Measurements from ENCODE around the gene MORC2.

The MORC2 gene

DNA sequence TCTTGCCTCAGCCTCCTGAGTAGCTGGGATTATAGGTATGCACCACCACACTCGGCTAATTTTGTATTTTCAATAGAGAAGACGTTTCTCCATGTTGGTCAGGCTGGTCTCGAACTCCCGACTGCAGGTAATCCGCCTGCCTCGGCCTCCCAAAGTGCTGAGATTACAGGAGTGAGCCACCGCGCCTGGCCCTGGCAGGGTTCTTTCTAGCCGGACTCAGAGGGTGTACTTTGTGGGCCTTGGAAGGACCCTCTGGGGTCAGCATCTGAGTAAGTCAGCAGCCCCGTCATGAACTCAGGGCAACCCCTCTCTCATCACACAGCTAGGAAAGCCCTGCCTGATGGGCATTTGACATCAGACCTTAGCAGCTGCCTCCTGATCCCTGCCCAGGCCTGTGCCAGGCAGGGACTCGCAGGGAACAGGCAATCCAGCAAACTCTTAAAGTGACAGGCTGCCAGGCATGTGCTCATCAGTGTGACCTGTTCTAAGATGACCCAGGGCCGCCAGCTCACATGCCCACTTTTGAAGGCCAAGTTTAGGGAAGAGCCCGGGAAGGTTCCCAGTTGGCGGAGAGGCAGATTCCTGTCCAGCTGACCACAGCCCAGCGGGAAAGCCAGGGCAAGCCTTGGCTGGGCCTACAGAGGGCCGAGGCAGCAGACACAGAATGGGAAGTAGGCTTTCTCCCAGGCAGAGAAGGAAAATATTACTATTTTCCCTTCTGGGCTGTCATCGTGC, 92.9 kb downstream of the MORC2 start:
- FAIRE-seq = no peak
- DNase-seq (ENCODE audit: insufficient read length, low spot score) = no peak
